GM12878 (cell line): ENCODE data around the gene FBXO4. TPM values are rescaled to one million over a fixed set of nuclear protein-coding genes. Genes with fewer than 3 reads are reported as not detected.

Experiments used
- BCL11A ChIP-seq: IDR thresholded peaks from 2 replicates; pipeline ENCODE4 v1.6.1; 2011; ENCODE audit warnings: low read depth, low read length
- BCLAF1 ChIP-seq: fragments of 450-650 bp; IDR thresholded peaks from 2 replicates; pipeline ENCODE4 v1.6.1; 2017; ENCODE audit warnings: antibody characterized with exemption, mild to moderate bottlenecking, moderate library complexity
- CBFB ChIP-seq: IDR thresholded peaks from 2 replicates; pipeline ENCODE4 v1.6.1; 2016; ENCODE audit warnings: antibody characterized with exemption, low read depth
- ETV6 ChIP-seq, 2 experiments: fragments of 450-650 bp in 1 of 2; IDR thresholded peaks in 1 of 2; conservative IDR thresholded peaks in 1 of 2; 2 replicates each; pipeline ENCODE4 v1.6.1; 2014; ENCODE audit warnings: antibody characterized with exemption in 1 of 2, borderline replicate concordance in 1 of 2, low read depth in 1 of 2, mild to moderate bottlenecking in 1 of 2, moderate library complexity in 1 of 2
- GABPA ChIP-seq: IDR thresholded peaks from 2 replicates; pipeline ENCODE4 v1.6.1; 2014; ENCODE audit warnings: antibody characterized with exemption, low read depth, mild to moderate bottlenecking, inconsistent platforms
- HDAC2 ChIP-seq: fragments of 200-600 bp; sonication (generic); IDR thresholded peaks from 2 replicates; pipeline ENCODE4 v1.6.1; 2017
- IRF5 ChIP-seq: fragments of 450-650 bp; IDR thresholded peaks from 2 replicates; pipeline ENCODE4 v1.6.1; 2017; ENCODE audit warnings: borderline replicate concordance
- KDM1A ChIP-seq: fragments of 200-600 bp; sonication (generic); IDR thresholded peaks from 2 replicates; pipeline ENCODE4 v1.6.1; 2016; ENCODE audit warnings: borderline replicate concordance
- MAX ChIP-seq: IDR thresholded peaks from 2 replicates; pipeline ENCODE4 v1.6.1; 2012; ENCODE audit warnings: low read depth, low read length, improper control_type of control experiment
- MEF2A ChIP-seq: IDR thresholded peaks from 2 replicates; pipeline ENCODE4 v1.6.1; 2011; ENCODE audit warnings: low read depth, mild to moderate bottlenecking, low read length, moderate library complexity; ENCODE audit not compliant: insufficient read depth
- MXI1 ChIP-seq: fragments of 150-350 bp; IDR thresholded peaks from 2 replicates; pipeline ENCODE4 v1.6.1; 2011; ENCODE audit warnings: low read depth, mild to moderate bottlenecking, inconsistent platforms, low read length, improper control_type of control experiment
- MYB ChIP-seq: fragments of 150-350 bp; IDR thresholded peaks from 2 replicates; pipeline ENCODE4 v1.6.1; 2014; ENCODE audit warnings: mild to moderate bottlenecking, low read depth, low read length, borderline replicate concordance
- MYC ChIP-seq: IDR thresholded peaks from 2 replicates; pipeline ENCODE4 v1.6.1; 2011; ENCODE audit warnings: mild to moderate bottlenecking, low read length, moderate library complexity, inconsistent platforms; ENCODE audit not compliant: insufficient read depth, insufficient replicate concordance, insufficient read length, severe bottlenecking
- NFIC ChIP-seq: IDR thresholded peaks from 2 replicates; pipeline ENCODE4 v1.6.1; 2012; ENCODE audit warnings: low read depth, mild to moderate bottlenecking, inconsistent platforms, low read length, moderate library complexity
- PAX8 ChIP-seq: fragments of 450-650 bp; IDR thresholded peaks from 2 replicates; pipeline ENCODE4 v1.6.1; 2017; ENCODE audit warnings: mild to moderate bottlenecking, moderate library complexity
- POLR2AphosphoS5 ChIP-seq: IDR thresholded peaks from 2 replicates; pipeline ENCODE4 v1.6.1; 2011; ENCODE audit warnings: mild to moderate bottlenecking, low read length, inconsistent platforms
- RAD51 ChIP-seq: fragments of 450-650 bp; IDR thresholded peaks from 2 replicates; pipeline ENCODE4 v1.6.1; 2016; ENCODE audit warnings: moderate library complexity, mild to moderate bottlenecking, inconsistent platforms
- RELA ChIP-seq: fragments of 450-650 bp; IDR thresholded peaks from 2 replicates; pipeline ENCODE4 v1.8.0; 2014; ENCODE audit warnings: borderline replicate concordance; ENCODE audit not compliant: partially characterized antibody
- RELB ChIP-seq: fragments of 450-650 bp; IDR thresholded peaks from 2 replicates; pipeline ENCODE4 v1.6.1; 2017; ENCODE audit warnings: low read depth, mild to moderate bottlenecking, moderate library complexity
- RFX5 ChIP-seq: IDR thresholded peaks from 2 replicates; pipeline ENCODE4 v1.6.1; 2011; ENCODE audit warnings: low read depth, low read length, improper control_type of control experiment
- SMC3 ChIP-seq: IDR thresholded peaks from 2 replicates; pipeline ENCODE4 v1.6.1; 2011; ENCODE audit warnings: low read length, improper control_type of control experiment, borderline replicate concordance
- SP1 ChIP-seq: IDR thresholded peaks from one replicate; pipeline ENCODE4 v1.6.1; 2011; ENCODE audit warnings: low read depth, low read length
- SUPT20H ChIP-seq: IDR thresholded peaks from 2 replicates; pipeline ENCODE4 v1.6.1; 2011; ENCODE audit warnings: low read depth, mild to moderate bottlenecking, low read length, moderate library complexity, borderline replicate concordance; ENCODE audit not compliant: control insufficient read depth
- TBL1XR1 ChIP-seq: IDR thresholded peaks from 2 replicates; pipeline ENCODE4 v1.6.1; 2012; ENCODE audit warnings: low read depth, low read length, improper control_type of control experiment
- YY1 ChIP-seq: IDR thresholded peaks from 2 replicates; pipeline ENCODE4 v1.6.1; 2011; ENCODE audit warnings: low read depth, mild to moderate bottlenecking, low read length
- ZBED1 ChIP-seq: IDR thresholded peaks from 2 replicates; pipeline ENCODE4 v1.6.1; 2016; ENCODE audit warnings: borderline replicate concordance
- polyA plus RNA-seq, 11 experiments: library from polyadenylated mRNA; depleted of rRNA in 4 of 11; unstranded in 6 of 11; stranded (reverse) in 5 of 11; fragments of >200 nt; fragmentation: Nextera tagmentation in 4 of 11; fragmentation: Illumina TruSeq in 1 of 11; extraction: Ambion mirVana in 4 of 11; extraction: Trizol in 1 of 11; gene quantifications; 1 replicate in 1 of 11; 2 replicates in 10 of 11; pipeline versions ENCODE4 v1.2.1 to v1.2.3, GENCODE V29; 2011 to 2016; ENCODE audit warnings: inconsistent platforms in 2 of 11, missing spikeins in 2 of 11, low read depth in 1 of 11
- total RNA-seq, 4 experiments: library from RNA; depleted of rRNA in 3 of 4; stranded (reverse); fragments of >200 nt in 3 of 4; fragmentation: Illumina TruSeq in 1 of 4; extraction: Trizol in 1 of 4; gene quantifications; 2 replicates each; pipeline versions ENCODE4 v1.2.1 to v1.2.3, GENCODE V29; 2013 to 2021

FBXO4 gene
- total and polyA plus RNA-seq, 10 of the 15 experiments (the other 5 are each of a cell fraction or from before 2014, with no cell fraction given), result 7.2 to 30.5 (median 19.6) TPM

- TF ChIP-seq RELB, result peak; percentile 54; the same call in 1 of the 2 replicates
- no peak for TF ChIP-seq SP1
- TF ChIP-seq POLR2AphosphoS5, result peak; percentile 91
- no peak for TF ChIP-seq SUPT20H
- peak; percentile 14; the same call in 1 of the 2 replicates for TF ChIP-seq TBL1XR1
- 0 out of 2 replicates have a peak, but pooled peaks have one; percentile 35 for TF ChIP-seq BCL11A
- no peak for TF ChIP-seq BCLAF1
- no peak for TF ChIP-seq HDAC2
- TF ChIP-seq MXI1, result peak; percentile 88
- no peak for TF ChIP-seq RELA
- no peak for TF ChIP-seq GABPA
- TF ChIP-seq MYB, result no peak
- peak in 1 of 2 experiments; percentile 20; a peak in 1 of 4 replicates for TF ChIP-seq ETV6 (conservative IDR thresholded peaks at IDR 0.05 in 1 of 2, IDR thresholded peaks at IDR 0.05 in 1 of 2; ENCODE audit: borderline replicate concordance in 1 of 2, low read depth in 1 of 2)
- TF ChIP-seq MYC, result peak; percentile 78
- TF ChIP-seq NFIC, result peak; percentile 37; the same call in 1 of the 2 replicates
- peak; percentile 56; the same call in 1 of the 2 replicates for TF ChIP-seq SMC3
- TF ChIP-seq RAD51, result no peak
- 0 out of 2 replicates have a peak, but pooled peaks have one; percentile 27 for TF ChIP-seq MEF2A
- no peak for TF ChIP-seq KDM1A
- no peak for TF ChIP-seq PAX8
- TF ChIP-seq YY1, result peak; percentile 91
- peak; percentile 86 for TF ChIP-seq MAX
- no peak for TF ChIP-seq IRF5
- peak; percentile 51 for TF ChIP-seq CBFB
- peak; percentile 39; the same call in 1 of the 2 replicates for TF ChIP-seq RFX5
- peak; percentile 34; the same call in 1 of the 2 replicates for TF ChIP-seq ZBED1
These were observed at the start of gene FBXO4 (continued) for GRCh38 chr5:41924872-41925554.
